Hippocampal formation (tissue), 2 donors: ENCODE results near the gene PTRHD1.
"Not testable (repeated sequence)": the region's sequence is repeated elsewhere in the genome, so short reads cannot be mapped to it uniquely, and the experiment has no call there.

ENCODE experiments used
- DNase-seq, 2 donors: peaks; one replicate each; lab custom pipeline; 2025; lab: John Stamatoyannopoulos, UW

The PTRHD1 gene

DNA sequence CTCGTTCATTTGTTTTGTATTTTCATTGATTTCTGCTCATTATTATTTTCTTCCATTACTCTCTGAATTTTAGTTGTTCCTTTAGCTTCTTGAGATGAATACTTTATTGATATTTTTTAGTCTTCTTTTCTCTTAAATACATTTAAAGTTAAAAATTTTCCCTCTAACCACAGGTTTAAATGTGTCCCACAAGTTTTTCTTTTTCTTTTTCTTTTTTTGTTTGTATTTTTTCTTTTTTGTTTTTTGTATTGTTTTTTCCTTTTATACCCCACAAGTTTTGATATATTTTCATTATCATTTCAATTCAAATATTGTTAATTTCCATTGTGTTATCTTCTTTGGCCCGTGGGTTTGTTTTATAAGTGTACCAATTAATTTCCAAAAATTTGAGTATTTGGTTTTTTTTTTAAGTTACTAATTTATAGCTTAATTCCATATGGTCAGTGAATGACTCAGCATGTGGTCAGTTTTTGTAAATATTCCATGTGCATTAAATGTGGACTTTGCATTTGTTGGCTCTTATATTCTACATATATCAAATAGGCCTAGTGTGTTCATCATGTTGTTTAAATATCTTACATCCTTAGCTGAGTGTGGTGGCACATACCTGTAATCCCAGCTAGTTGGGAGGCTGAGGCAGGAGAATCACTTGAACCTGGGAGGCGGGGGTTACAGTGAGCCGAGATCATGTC, 16.3 kb upstream of the PTRHD1 start:
- no peak for DNase-seq

DNA sequence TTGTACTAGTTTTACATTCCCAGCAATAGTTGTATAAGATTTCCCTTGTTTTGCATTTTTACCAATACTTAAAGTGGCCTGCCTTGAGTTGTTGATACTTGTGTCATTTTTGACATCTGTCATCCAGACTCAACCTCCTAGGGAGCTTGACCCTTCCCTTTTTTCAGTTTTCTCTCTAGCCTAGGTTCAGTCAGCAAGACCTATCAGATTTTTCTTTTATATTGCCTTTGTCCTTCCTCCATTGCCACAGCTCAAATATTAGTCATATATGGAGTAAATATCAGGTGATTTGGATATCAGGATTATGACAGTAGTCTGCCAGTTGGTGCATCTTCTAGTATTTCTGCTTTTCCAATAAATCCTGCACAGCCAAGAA, 13.5 kb upstream of the PTRHD1 start:
- DNase-seq, result no peak

DNA sequence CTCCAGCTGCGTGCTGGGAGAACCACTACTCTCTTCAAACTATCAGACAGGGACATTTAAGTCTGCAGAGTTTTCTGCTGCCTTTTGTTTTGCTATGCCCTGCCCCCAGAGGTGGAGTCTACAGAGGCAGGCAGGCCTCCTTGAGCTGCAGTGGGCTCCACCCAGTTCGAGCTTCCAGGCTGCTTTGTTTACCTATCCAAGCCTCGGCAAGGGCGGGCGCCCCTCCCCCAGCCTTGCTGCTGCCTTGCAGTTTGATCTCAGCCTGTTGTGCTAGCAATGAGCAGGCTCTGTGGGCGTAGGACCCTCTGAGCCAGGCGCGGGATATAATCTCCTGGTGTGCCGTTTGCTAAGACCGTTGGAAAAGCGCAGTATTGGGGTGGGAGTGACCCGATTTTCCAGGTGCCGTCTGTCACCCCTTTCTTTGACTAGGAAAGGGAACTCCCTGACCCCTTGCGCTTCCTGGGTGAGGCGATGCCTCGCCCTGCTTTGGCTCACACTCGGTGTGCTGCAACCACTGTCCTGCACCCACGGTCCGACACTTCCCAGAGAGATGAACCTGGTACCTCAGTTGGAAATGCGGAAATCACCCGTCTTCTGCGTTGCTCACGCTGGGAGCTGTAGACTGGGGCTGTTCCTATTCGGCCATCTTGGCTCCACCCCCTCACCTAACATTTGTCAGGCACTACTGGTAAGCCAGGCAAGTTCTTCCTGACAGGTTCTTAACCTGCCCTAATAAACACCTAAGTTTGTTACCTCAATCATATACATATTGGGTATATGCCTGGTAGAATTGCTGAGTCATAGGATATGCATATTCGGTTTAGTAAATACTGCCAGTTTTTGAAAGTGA, 12.8 kb upstream of the PTRHD1 start:
- DNase-seq, result not testable (repeated sequence)

DNA sequence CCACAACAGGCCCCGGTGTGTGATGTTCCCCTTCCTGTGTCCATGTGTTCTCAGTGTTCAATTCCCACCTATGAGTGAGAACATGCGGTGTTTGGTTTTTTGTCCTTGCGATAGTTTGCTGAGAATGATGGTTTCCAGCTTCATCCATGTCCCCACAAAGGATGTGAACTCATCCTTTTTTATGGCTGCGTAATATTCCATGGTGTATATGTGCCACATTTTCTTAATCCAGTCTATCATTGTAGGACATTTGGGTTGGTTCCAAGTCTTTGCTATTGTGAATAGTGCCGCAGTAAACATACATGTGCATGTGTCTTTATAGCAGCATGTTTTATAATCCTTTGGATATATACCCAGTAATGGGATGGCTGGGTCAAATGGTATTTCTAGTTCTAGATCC, 7.3 kb upstream of the PTRHD1 start:
- not testable (repeated sequence) for DNase-seq

DNA sequence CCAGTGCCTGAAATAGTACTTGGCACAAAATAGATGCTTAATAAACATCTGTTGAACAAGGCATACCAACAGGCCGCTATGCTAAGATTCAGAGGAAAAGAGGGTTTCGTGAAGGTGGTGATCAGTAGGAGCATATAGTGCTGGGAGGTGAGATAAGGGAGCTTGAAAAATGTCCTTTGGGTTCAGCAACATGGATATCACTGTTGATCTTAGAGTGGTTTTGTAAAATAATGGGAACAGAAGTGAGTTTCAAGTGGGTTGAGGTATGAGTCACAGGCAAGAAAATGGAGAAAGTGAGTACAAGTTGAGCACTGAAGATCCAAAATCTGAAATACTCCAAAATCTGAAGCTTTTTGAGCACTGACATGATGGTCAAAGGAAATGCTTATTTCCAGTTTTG, 4.5 kb upstream of the PTRHD1 start:
- DNase-seq, result no peak

DNA sequence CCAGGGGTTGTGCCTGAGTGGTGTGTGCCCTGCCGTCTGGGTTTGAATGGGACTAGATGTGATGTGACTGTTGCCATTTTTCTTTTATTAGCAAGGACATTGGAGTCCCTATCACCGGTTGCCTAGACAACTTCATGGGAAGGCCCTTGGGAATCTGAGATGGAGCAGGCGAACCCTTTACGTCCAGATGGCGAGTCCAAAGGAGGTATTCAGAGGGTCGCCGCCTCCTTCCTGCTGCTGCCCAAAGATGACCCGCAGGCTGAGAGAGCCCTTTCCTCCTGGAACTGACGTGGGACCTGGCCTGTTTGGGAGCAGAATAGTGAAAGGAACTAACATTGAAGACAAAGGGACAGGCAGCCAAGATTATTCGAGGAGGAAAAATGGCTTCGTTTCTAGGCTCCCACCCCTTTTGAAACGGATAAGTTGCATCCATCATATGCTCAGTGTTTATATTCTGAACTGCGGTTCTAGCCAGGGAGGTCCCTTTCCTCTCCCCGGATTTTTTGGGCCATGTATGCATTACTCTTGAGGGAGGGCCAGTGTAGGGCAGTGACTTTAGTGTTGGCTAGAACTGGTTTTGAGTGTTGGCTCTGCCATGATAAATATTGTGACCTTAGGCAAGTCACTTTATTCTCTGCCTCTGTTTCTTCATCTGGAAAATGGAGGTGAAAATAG, 707 bp upstream of the PTRHD1 start:
- DNase-seq, result no peak

DNA sequence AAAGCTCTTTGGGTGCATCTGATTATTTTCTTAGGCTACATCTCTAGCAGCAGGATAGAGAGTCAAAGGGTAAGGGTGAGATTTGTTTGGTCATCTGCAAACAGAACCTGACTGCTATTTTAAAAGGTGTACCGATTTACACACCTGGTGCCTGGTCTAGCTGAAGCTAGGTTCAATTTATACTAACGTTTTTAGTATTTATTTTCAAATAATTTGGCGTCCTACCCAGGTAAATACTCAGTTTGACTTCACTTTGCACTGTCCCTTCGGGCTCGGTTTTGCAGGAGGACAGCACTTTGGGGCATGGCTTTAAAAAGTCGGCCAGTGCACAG, 683 bp downstream of the PTRHD1 start:
- no peak for DNase-seq

DNA sequence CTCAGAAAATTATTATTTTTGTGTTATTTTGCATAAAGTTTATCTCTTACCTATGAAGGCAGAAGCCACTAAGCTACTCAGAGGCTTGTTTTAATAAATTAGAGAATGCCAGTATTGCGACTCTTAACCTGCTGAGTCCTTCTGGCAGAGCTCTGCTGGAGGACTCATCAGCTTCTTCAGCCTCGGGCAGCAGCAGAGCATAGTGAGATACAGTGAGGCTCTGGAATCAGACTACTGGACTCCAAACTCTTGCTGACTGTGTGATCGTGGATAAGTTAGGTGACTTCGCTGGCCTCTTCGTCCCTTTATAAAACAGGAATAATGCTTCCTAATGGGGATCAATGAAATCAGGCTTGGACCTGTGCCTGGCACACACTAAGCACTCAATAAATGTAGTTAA, 1.7 kb downstream of the PTRHD1 start:
- DNase-seq, result no peak

DNA sequence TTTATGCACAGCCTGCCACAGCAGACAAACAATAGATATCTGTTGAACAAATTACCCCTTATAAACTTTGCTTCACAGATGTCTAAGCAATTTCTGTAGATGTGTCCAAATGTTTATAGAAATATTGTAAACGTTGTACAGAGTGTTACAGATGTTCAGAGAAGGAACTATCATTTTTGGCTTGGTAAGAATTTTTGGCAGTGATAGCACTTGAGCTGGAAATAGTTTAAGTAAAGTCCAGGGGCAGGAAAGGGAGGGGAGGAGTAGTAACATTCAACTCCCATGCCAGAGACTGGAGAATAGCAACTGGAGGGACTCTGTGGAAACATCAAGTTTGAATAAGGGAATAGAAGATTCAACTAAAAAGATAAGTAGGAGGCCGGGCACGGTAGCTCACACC, 4.4 kb downstream of the PTRHD1 start:
- no peak for DNase-seq

DNA sequence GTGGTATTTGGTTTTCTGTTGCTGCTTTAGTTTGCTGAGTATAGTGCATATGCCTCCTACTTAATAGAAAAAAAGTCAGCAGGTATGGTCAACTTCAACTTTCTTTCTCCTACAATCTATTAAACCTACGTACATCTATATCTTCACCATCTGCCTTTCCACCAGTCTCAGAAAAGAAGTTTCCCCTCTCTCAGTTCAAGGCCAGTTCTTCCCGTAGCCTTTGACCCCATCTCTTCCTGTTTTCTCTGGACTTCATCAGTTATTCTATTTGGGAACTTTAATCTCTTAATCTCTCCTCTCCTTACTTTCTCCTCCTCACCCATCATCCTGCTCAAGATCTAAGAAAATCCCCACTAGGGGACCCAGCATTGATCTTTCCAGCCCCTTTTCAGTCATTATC, 5.7 kb downstream of the PTRHD1 start:
- no peak for DNase-seq

DNA sequence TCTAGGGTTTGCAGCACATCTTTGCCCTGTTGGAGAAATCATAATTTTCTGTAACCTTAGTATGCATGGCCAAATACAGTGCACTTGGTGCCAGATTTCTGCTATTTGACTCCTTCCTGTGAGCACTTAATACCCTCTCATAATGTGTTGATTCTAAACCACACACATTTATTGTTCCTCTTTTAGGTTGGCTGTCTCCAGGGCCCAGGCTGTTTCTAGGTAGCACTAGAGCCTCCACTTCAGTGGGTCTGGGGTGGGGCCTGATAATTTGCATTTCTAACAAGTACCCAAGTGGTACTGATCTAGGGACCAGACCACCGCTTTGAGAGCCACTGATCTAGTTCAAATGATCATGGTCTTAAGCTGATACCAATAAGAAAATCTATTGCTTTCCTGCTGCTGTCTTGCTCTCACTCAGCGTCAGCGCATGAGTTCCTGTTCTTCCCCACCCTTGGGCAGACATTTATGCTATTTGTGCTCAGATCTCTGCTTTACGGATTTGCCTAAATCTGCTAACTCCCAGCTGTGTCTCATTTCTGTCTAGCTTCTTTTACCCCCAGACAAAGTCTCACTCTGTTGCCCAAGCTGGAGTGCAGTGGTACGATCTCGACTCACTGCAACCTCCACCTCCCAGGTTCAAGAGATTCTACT, 7.4 kb downstream of the PTRHD1 start:
- DNase-seq, result no peak

DNA sequence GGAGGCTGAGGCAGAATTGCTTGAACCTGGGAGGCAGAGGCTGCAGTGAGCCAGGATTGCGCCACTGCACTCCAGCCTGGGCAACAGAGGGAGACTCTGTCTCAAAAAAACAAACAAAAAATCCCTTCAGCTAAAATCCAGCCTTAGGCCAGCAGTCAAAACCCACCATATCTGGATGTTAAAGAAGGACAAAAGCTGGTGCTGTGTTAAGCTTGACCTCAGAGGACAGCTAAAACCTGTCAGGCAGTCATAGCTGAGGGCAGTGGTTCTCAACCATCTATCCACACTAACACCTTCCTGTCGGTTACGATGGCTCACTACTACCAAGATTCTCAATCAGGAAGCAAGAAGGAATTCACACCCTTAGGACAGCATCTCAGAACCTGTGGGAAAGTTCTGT, 9.6 kb downstream of the PTRHD1 start:
- no peak for DNase-seq

DNA sequence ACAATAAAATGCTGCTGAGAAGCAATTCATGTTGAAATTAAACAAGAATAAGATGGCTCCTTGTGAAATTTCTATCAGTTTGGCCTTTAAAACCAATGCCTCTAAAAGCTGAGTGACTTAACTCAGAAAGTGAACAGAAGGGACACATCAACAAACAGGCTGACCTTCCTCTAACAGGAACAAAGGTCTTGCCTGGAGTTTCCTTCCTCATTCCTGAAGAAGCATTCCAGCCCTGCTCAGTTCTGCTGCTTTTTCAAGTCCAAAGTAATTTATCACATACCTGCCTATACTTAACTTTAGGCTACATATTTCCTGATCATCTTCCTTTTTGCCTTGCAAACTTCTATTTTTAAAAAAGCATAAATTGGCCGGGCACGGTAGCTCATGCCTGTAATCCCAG, 14.1 kb downstream of the PTRHD1 start:
- no peak for DNase-seq

DNA sequence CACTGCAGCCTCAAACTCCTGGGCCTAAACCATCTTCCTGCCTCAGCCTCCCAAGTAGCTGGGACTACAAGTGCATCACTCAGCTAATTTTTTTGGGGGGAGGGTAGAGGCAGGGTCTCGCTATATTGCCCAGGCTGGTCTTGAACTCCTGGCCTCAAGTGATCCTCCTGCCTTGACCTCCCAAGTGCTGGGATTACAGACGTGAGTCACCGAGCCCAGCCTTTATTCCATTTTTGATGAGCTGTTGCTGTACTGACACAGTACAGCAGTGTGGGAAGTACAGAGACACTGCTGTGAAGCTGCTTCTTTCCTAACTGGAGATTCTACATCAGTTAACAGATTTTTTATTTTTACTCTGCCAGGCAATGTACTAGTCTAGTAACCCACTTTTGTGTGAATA, 18.8 kb downstream of the PTRHD1 start:
- DNase-seq, result no peak

DNA sequence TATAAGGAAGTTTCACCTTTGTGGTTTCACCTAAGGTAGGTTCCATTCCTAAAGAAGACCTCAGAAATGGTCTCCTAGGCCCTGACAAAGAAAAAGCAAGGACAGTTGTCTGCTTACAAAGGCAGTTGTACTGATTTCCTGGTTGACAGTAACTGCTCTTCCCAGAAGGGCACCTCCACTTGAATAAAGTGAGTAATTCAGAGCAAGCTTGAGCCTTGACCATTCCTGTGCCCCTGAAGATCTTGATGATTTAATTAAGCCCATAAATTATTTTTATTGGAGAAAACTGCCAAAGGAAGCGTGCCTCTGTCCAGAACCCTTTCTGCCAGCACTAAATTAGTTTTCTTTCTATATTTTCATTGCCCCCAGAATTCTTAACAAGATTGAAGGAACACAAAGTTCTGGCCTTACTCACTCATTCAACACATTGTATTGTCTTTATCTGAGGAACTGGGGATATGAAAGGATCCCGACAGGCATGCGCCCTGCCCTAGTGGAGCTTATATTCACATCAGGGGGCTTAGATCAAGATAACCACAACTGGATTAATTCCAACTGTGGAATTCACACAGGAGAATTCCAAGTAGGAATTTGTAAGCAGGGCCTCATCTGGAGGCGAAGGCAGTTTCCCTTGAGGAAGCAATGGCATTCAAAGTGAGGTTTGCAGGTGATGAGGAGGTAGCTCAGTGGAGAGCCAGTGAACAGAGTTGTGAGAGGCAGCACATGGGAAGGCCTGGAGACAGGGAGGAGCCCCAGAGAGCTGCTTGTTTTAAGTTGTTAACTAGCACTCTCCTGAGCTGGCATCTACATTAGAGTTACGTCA, 21.2 kb downstream of the PTRHD1 start:
- no peak for DNase-seq

DNA sequence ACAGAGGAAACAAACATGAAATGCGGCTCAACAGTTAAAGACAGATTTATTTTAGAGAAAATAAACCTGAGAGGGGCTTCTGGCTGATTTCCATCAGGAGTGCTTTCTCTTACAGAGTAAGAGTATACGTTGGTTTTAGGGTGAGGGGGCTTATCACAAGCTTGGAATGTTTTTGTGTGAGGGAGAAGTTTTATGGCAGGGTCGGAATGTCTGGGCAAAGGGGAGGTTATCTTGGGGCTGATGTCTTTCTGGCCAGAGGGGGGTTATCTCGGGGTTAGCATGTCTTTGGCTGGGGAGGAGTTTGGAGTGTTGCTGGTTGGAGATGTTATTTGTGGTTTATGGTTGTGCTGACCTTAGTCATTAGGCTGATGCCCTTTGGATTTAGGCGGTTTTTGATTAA, 22.1 kb downstream of the PTRHD1 start:
- DNase-seq, result no peak

DNA sequence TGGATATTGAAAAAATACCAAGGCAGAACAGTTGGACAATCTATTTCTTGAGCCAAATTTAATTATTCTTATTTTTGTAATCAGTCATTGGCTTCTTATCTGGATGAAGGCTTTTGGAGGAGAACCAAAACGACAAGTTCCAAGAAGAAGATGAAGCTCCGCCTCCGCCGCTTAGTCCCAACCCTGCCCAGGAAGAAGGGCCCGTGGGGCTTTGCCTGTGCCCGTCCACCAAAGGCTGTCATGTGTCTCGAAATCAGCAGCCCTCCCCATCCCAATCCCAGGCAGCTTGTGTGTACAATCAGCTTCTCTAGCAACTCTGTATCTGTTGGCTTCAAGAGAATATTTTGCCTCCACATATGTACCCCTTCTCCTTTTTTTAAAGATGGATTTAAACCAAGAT, 24.6 kb downstream of the PTRHD1 start:
- DNase-seq, result no peak

DNA sequence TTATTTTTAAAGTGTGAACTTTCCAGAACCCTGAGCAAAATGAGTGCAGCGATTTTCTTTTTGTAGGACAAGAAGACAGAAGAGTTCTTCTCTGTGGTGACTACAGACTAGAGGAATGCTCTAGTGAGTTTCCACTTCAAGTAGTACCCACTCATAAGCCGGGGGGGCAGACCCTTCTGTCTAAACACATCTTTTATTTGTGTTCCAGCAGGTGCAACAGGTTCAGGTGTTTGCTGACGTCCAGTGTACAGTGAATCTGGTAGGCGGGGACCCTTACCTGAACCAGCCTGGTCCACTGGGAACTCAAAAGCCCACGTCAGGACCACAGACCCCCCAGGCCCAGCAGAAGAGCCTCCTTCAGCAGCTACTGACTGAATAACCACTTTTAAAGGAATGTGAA, 25.2 kb downstream of the PTRHD1 start:
- DNase-seq, result no peak

DNA sequence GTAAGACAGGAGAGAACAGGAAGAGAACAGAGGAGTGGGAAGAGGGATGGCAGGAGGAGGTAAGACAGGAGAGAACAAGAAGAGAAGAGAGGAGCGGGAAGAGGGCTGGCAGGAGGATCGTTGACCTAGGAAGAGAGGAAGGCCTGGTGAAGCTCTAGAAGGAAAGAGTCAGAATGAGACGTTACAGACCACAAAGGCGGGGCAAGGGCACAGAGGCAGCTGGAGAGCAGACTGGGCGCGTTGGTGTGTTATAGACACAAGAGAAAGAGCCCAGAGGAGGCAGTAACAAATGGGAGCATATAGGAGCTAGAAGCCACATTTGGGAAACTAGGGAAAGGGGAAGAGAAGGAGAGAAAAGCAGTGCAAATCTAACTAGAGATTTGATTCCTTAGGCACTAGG, 26.6 kb downstream of the PTRHD1 start:
- DNase-seq, result no peak

DNA sequence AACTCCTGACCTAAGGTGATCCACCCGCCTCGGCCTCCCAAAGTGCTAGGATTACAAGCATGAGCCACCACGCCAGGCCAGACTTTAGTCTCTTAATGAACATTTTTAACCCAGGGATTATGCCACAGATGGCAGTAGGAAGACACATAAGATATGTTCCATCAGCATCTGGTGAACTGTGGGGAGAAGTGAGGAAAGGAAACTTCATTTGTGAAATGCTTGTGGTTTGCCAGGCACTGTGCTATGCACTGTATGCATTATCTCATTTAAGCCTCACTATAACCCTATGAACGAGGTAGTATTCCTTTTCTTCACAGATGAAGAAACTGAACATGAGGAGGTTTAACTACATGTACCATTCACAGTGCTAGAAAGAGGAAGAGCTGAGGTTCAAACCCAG, 29.3 kb downstream of the PTRHD1 start:
- DNase-seq, result no peak

DNA sequence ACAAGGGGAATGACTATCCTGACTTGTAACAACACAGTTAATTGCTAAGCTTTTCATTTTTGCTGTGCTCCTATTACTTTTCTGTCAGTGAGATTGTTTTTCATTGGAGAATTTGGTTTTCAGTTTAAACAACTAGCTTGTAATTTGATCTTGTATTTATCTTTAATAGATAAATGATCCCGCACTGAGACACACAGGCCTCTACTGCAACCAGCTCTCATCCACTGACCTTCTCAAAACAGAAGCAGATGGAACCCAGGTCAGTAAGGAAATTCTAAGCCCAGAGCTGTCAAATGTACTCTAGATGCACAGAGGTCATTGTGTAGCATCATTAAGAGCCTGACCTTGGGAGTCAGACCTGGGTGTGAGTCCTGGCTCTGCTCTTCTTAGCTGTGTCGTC, 30.7 kb downstream of the PTRHD1 start:
- DNase-seq, result no peak

DNA sequence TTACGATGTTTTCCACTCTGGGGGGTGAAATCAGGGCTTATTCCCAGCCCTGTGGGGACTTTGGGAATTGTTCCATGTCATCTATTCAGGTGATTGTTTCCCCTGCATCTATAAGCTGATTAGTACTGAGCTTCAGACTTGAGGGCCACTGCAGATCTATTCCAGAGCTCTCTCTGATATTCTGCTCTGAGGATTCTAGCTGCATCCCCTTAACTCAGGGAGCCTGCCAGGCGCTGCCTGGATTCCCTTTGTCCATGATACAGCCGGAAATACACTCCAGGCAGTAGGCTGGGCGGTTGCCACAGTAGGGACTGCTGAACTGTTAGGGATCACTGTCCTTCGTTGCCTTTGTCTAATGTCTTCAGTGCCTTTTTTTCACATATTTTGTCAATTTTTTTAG, 31.3 kb downstream of the PTRHD1 start:
- DNase-seq, result no peak
